Measurements from ENCODE around the gene SNX32.

SNX32 gene

DNA sequence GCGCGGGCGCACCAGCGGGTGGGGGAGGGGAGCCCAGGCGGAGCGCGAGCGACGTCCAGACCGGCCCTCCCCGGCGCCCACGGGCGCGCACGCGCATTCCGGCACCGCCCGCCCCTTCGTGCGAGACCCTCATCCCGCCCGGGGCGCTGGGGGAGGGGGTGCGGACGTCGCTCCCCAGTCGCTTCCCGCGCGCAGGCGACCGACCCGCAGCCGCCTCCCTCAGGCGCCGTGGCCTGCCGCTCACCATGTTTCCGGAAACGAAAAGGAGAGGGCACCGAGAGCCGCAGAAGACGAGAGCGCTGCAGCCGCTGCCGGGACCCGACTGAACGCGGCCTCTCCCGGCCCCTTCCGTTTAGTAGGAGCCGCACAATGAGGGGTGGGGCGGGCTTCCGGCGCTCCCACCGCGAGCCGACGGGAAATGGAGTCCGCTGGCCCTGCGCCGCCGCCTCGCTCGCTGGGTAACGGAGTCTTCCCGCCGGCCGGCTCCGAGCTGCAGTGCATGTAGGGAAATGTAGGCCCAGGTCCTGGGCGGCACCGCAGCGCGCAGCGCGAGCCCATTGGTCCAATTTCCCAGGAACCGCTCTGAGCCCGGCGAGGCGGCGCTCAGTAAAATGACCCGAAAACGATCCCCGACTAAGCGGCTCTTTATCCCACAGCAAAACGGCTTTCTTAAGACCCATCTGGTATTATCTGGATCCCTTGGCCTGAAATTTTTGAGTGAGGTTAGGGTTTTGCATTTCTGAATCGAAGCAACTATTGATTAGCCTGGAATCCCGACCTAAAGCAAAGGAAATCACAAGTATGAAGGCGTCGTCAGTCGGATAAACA lies 24.3 kb downstream of the SNX32 start, which contains the start of gene CFL1:
CFL1 (minus strand) TSS at position 328 of the 828 bp plus-strand sequence; CDS start at position 247, 81 bp downstream.
- DNase-seq = peak; percentile 91

DNA sequence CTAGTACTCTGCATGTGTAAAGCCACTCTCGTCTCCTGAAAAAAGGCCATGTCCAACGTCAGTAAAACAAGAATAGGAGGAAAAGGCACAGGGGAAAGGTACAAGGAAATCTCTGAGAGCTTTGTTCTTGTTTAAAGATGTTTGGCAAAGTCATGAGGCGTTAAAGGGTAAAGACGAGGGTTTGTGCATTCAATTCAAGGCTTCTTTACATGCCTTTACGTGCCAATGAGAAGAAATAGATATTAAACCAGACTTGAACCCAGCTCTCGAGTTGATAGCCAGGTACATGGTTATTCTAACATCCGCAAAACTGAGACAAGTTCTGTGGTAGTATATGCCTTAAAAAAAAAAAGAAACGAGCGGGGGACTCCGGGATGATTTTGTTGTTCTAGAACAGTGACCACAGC lies 24.9 kb downstream of the SNX32 start:
- no peak for DNase-seq

DNA sequence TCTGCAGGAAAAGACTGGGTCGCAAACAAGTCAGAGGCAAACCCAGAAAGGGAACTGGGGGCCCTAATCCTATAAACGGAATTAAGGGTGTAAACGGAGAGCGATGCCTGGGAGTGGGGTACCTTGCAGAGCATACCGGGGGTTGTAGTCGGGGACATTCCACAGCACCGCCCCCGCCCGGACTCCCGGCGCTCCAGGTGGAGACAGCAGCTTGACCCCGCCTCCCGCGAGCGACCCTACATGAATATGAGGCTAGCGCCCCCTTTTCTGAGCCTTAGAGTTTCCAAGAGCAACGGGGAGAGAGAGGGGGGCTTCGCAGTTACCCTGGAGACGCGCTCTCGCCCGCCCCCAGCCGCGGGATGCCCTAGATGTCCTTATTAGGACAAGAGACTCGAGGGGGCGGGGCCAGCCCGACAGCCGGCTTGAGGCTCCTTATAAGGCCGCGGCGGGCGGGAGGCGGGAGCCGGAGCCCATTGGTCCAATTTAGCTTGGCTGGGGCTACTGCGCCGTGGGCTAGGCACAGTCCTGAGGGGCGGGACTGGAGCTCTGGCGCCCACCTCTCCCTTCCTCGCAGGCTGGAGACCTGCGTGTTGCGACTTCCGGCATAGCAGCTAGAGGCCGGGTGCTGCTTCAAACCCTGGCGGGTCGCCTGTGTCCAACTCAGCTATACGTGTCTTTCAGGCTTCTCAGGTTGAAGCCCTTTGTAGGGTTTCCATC lies 25.5 kb downstream of the SNX32 start:
- peak; percentile 98 for DNase-seq

DNA sequence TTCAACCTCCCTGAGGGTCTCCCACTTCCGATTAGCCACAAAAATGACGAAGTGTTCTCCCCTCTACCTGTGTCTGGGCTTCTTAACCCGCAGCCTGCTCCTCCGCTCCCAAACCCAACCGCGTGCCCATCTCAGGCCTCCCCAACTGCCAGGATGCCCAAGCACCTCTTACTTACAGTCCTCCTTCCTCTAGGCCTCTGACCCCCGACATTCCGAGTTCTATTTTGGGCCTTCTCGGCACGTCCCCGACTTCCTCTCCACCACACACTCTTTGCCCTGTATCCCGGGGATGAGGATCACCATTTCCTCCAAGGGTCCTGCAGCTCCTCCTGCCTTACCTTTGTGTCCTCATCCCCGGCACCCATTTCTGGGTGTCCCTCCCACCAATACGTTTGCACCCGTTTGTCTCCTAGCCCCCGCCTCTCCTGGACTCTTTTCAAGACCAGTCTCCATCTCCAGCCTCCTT lies 26.1 kb downstream of the SNX32 start:
- no peak for DNase-seq

DNA sequence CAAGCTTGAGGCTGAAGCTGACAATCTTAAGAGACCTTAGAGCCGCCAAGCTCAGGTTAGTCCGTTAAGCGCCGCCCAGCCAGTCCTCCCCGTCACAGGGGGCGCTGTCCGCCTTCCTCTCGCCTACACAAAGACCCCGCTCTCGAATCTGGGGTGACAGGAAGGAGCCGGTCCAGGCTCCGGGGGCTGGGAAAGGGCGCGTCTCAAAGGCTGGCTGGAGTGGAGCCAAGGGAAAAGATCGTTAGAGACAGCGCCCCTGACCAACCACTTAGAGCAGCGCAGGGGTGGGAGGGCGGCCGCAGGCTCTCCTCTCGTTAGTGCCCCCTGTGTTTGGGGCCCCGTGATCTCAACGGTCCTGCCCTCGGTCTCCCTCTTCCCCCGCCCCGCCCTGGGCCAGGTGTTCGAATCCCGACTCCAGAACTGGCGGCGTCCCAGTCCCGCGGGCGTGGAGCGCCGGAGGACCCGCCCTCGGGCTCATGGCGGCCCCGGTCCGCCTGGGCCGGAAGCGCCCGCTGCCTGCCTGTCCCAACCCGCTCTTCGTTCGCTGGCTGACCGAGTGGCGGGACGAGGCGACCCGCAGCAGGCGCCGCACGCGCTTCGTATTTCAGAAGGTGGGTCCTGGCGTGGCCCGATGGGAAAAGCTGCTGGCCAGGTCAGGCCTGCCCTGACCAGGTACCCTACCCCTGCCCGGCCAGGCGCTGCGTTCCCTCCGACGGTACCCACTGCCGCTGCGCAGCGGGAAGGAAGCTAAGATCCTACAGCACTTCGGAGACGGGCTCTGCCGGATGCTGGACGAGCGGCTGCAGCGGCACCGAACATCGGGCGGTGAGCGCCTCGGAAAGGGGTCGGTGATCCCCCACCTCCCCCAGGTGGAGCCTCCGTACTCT lies 26.8 kb downstream of the SNX32 start, which contains the start of gene MUS81:
MUS81 (plus strand) TSS at position 156 of the 887 bp plus-strand sequence; CDS start at position 477, 321 bp downstream.
- peak; percentile 88 for DNase-seq

DNA sequence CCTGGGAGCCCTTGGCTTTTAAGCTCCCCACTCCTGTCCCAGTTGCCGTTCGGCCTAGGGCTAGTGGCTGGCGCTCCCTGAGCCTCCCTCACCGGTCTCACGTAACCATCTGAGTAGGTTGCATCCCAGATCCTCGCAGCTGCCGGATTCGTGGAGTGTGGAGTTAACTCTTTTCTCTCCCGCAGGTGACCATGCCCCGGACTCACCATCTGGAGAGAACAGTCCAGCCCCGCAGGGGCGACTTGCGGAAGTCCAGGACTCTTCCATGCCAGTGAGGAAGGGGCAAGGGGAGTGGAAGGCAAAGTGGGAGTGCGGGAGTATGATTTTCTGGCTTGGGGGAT lies 27.4 kb downstream of the SNX32 start:
- no peak for DNase-seq

DNA sequence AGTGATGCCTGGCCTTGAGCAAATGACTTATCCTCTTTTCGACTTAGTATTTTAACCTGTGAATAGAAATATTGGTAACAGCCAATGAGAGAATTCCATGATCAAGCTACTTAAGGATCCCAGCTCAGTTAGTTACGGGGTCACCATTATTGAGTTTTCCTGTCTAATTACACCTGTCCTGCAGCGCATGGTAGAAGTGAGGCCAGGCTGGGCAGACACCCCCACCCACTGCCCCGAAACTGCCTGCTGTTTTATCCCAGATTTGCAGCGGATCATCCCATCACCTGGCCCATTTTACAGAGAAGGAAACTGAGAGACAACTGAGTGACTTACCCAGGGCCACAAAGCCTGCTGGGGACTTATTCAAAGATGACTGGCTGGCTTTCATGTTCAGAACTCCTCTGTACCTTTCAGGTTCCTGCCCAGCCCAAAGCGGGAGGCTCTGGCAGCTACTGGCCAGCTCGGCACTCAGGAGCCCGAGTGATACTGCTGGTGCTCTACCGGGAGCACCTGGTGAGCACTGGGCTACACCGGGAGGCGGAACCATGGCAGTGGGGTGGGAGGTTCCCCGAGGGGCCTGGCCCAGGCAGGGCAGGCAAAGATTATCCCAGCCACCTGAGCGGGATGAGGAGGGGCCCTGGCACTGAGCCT lies 27.9 kb downstream of the SNX32 start:
- DNase-seq = no peak

DNA sequence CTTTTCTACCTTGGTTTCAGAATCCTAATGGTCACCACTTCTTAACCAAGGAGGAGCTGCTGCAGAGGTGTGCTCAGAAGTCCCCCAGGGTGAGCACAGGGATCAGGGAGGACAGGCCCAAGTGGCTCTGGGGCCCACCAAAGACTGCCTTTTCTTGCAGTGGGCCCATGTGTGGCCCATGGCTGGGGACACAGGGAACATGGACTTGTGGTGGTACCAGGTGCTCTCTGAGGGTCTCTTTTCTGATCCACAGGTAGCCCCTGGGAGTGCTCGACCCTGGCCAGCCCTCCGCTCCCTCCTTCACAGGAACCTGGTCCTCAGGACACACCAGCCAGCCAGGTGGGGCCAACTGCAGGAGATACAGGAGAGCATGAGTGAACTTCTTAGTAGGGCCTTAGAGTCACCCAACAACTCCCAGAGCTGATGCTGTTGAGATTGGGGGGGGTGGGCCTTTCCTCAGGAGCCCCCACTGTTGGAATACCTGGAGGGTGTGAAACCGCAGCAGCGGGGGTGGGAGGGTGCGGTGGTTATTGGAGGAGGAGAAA lies 28.5 kb downstream of the SNX32 start:
- no peak for DNase-seq

DNA sequence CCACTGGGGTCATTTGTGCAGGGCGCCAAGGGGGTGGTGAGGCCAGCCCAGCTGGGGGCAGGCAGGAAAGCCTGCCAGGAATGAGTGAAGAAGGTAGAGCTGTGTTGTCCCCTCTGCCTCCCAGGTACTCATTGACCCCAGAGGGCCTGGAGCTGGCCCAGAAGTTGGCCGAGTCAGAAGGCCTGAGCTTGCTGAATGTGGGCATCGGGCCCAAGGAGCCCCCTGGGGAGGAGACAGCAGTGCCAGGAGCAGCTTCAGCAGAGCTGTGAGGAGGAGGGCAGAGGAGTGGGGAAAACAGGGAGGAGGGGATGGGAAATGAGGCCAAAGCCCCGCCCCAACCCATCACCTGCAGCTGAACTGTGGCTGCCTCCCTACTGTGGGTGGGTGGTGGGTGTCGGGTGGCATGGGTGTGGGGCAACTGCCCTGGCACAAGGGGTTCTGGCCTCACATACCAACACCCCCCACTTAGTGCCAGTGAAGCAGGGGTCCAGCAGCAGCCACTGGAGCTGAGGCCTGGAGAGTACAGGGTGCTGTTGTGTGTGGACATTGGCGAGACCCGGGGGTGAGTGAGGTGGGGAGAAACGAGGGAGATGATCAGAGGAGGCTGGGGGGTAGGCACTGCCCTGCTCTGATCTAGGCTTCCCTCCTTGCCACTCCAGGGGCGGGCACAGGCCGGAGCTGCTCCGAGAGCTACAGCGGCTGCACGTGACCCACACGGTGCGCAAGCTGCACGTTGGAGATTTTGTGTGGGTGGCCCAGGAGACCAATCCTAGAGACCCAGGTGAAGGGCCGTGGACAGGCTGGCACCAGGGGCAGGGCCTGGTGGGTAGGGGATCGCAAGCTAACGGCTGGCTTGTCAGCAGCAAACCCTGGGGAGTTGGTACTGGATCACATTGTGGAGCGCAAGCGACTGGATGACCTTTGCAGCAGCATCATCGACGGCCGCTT lies 29.5 kb downstream of the SNX32 start:
- no peak for DNase-seq

DNA sequence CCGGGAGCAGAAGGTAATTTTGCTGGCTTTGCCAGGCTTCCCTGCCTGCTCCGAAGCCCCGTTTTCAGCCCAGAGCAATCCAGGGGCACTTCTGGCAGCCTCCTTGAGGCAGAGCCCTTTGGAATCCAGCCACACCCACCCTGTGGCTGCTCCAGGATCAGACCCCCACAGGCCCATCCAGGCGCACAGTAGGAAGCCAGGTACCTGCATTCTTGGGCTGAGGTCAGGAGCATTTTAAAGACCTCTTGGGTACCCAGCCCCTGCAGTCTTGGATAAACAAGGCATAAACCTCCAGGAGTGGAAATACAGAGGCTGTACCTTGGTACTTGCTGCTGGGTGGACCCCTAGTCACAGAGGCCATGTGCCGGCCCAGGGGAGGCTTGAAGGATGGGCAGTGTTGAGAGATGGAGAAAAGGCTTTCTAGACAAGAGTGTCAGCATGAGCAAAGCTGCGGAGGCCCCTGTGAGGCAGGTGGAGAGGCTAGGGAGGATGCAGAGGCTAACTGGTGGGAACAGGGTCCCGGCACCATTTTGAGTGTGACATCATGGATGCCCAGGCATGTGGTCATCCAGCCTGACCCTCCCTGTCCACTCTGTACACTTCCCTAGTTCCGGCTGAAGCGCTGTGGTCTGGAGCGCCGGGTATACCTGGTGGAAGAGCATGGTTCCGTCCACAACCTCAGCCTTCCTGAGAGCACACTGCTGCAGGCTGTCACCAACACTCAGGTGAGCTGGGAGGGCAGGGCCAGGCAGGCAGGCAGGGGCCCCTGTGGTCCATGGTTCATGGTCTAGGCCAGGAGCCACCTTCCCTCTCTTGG lies 30.3 kb downstream of the SNX32 start:
- DNase-seq = no peak

DNA sequence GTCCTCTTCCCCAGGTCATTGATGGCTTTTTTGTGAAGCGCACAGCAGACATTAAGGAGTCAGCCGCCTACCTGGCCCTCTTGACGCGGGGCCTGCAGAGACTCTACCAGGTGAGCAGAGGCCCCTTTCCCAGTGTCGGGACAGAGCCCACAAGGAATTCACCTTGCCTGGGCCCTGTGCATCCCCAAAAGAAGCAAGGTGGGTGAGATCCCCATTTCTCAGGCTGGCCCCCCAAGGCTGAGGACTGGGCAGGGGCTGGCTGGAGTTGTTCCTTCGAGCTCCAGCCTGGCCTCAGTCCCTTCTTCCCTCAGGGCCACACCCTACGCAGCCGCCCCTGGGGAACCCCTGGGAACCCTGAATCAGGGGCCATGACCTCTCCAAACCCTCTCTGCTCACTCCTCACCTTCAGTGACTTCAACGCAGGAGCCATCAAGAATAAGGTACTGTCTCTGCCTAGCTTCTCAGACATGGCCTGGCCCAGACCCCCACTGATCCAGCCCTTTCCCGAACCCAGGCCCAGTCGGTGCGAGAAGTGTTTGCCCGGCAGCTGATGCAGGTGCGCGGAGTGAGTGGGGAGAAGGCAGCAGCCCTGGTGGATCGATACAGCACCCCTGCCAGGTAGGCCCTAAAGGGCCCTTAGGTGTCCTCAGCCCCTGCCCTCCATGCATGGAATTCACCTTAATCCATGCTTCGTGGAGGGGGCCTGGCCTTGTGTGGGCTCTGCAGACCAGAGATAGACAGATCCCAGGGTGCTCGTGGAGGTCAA lies 31.1 kb downstream of the SNX32 start:
- no peak for DNase-seq

DNA sequence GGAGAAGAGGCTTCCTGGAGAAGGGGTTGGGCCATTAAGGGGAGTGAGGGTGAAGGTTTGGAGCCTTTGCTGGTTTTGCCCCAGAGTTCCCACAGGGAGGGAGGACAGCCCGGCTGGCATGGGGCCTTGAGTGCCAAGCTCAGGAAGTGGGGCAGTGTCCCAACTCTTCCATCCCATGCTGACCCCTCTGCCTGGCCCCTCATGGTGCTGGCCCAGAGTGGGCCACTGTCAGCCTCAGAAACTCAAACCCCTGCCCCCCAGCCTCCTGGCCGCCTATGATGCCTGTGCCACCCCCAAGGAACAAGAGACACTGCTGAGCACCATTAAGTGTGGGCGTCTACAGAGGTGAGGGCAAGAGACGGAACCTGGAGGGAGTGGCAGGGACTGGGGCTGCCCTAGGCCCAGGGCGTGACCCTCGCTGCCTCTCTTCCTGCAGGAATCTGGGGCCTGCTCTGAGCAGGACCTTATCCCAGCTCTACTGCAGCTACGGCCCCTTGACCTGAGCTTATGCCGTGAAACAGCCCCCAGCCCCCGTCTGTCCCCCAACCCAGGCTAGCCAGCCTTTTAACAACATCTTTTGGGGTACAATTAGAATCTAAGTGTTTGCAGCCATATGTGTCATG lies 31.9 kb downstream of the SNX32 start:
- no peak for DNase-seq

DNA sequence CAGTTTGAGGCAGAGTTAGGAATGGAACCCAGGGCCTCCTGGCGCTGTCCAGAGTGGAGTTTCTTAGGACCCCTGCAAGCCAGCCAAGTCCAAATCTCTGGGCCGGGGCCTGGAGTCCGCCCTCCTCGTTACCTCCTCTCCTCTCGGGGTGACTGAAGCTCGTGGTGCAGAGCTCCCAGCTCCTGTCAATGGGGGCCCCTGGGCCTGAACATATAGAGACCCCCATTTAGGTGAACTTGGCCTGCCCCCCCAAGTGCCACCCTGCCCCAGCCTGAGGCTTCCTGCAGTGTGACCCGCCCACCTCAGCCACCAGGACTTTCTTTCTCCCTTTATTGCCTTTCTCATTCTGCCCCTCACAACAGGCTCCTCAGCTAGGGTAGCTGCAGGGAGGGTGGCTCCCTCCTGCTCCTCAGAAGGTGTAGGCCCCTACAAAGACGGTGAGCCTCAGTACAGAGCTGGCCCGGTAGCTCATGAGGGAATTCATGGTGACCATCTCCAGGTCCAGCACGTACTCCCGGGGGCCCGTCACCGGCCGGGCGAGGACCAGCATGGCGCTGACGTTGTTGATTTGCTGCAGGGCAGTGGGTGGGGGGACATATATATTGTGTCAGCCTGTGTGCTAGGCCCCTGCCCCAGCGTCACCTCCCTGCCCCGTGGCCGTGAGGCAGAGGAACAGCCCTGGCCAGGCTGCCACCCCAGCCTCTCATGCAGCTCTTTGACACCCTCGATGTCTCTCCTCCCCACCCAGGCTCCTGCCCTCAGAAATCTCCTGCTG lies 32.9 kb downstream of the SNX32 start:
- DNase-seq = no peak

DNA sequence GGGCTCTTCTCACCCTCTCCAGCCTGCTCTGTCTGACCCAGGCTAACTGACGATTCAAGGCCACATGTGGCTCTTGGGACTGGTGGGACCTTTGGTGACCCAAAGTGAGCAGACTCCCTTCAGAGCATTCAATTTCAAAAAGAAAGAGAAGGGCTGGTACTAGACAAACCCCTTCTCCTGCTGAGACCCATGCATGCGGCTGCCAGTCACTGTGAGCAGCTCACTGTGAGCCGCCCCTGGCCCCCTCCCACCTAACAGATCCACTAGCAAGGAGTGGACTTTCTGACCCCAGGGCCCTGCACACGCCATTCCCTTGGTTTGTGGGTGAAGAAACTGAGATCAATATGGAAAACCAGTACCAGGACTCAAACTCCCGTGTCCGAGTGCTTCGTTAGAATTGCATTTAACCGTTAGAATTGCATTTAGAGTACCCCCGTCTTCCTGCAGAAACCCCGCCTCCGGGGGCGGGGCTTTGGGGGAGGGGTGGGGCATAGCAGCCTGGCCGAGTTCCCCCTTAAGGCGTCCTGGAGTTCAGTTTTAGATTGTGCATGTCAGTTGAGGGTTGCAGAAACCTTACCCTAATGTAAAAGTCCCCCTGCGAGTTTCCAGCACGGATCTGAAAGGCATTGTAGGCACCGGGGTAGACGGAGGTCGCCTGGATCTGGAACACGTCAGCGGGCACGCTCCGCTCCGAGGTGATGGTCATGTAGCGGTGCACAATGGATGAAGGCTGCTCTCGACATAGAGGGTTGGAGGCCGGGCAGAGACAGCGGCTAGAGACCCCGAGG lies 33.7 kb downstream of the SNX32 start:
- no peak for DNase-seq

DNA sequence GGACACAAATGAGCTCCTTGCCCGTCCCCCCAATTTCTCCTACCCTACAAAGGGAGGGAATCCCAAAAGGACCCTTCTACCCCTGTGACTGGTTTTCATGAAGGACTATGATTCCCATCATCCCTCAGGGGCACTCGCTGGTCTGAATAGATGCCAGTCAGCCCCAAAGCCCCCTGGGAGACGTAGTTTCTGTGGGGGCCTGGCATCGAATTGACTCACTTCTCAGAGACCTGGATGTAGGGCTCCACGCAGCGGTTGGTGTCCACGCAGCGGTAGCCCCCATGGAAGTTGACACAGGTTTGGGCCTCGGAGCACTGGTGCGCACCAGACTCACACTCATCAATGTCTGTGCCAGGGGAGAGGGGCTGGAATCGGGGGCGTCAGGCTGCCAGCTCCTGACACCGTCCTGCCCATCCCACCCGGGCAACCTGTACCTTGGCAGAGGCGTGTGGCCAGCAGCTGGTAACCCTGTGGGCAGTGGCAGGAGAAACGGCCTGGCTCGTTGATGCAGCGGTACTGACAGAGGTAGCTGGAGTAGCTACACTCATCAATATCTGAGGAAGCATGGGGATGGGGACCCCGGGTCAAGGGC lies 34.4 kb downstream of the SNX32 start:
- no peak for DNase-seq

DNA sequence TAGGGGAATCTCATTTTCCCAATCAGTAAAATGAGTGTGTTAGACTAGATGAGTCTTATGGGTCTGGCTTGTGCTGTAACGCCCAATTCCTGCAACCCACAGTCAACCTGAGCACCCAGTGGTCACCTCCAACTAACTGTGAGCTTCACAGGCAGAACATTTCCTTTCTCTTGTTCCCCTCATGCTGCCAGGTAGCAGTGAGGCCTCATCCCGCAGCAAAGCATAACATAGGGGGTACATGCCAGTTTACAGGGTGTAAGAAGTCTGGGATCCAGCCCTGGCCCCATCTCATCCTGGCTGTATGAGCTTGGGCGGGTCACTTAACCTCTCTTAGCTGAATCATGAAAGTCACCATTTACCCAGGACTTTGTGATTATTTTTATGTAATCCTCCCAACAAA lies 35.1 kb downstream of the SNX32 start:
- DNase-seq = no peak

All from NCI-H1048 (cell line).